Fibroblast of gingiva (primary cell): ENCODE data around the gene FOXS1.
"Not testable (repeated sequence)": the region's sequence is repeated elsewhere in the genome, so short reads cannot be mapped to it uniquely, and the experiment has no call there.

ENCODE experiments used
- DNase-seq: peaks from one replicate; pipeline ENCODE4 v3.0.0-alpha.2; 2011; ENCODE audit warnings: low read depth

Gene FOXS1

GRCh38 chr20:31822421-31823330 lies 22.7 kb downstream of the FOXS1 start:
- DNase-seq: peak; percentile 32

GRCh38 chr20:31821427-31821826 lies 24.0 kb downstream of the FOXS1 start:
- no peak for DNase-seq

DNA sequence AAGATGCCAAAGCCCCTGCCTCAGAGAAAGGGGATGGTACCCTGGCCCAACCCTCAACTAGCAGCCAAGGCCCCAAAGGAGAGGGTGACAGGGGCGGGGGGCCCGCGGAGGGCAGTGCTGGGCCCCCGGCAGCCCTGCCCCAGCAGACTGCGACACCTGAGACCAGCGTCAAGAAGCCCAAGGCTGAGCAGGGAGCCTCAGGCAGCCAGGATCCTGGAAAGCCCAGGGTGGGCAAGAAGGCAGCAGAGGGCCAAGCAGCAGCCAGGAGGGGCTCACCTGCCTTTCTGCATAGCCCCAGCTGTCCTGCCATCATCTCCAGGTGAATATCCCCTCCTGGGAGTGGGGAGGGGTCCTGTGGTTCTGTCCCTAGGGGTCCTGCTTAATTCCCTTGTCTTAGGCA lies 25.2 kb downstream of the FOXS1 start:
- no peak for DNase-seq

DNA sequence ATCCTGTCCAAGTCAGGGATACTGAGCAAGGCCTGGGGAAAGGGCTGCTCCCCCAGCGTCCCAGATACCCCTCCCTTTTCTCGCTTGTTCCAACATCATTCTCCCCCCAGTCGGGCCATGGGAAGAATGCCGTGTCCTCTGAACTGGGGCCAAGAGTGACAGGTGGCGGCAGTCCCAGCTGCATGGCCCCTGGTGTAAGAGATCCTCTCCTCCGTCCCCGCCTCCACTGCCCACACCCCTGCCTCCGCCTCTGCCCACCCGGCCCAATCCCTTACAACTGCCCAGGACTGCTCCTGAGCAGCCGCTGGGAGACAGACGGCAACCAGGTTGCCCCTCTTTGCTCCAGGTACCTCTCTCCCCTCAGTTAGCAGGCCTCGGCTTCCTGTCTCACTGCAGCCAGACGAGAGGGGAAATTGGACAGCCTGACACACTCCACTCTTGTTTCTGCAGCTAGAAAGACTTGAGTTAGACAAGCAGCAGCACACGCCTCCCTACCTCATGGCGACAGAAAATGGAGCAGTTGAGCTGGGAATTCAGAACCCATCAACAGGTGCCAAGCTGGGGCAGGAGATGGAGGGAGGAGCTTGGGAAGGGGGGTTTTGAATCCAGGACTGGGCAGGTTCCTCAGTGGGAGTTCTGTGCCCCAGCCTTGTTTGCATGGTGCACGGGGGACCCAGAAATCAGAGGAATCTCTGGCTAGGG lies 26.2 kb downstream of the FOXS1 start, which contains the start of gene MYLK2:
Gene MYLK2, plus strand, starts transcription at position 274 of the 702 bp plus-strand sequence. Its CDS starts 225 bp downstream, at position 499.
- DNase-seq: no peak

GRCh38 chr20:31818376-31818908 lies 27.0 kb downstream of the FOXS1 start:
- no peak for DNase-seq

DNA sequence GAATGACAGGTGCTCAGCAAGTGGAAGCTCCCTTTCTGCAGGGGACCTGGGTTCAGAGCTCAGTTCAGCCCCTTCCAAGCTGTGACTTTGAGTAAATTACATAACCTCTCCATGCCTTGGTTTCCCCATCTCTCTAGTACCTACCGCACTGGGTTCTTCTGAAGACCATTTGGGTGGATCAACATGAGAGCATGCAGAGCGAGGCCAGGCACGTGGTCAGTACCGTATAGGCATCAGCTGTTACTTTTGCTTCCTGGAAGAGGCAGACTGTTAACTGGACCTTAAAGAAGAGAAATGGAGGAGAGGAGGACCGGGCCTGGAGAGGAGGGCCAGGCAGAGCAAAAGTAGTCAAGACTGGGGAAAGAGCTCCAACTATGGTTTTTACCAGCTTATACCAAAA lies 27.9 kb downstream of the FOXS1 start:
- DNase-seq: no peak

DNA sequence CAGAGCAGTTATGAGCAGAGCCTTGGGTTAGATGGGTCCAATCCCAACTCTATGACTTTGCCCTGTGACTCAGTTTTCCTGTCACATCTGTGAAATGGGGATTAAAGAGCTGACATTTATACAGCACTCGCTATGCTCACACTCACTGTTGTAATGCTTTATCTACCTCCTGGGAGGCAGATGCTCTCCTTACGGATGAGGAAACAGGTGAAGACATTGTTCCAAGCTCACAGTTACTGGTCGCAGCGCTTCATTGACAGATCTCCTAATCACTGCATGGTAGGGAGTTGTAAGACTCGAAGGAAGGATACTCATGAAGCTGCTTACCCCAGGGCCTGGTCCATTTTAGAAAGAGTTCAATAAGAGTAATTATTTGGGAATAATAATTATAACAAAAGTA lies 29.2 kb downstream of the FOXS1 start:
- DNase-seq: no peak

DNA sequence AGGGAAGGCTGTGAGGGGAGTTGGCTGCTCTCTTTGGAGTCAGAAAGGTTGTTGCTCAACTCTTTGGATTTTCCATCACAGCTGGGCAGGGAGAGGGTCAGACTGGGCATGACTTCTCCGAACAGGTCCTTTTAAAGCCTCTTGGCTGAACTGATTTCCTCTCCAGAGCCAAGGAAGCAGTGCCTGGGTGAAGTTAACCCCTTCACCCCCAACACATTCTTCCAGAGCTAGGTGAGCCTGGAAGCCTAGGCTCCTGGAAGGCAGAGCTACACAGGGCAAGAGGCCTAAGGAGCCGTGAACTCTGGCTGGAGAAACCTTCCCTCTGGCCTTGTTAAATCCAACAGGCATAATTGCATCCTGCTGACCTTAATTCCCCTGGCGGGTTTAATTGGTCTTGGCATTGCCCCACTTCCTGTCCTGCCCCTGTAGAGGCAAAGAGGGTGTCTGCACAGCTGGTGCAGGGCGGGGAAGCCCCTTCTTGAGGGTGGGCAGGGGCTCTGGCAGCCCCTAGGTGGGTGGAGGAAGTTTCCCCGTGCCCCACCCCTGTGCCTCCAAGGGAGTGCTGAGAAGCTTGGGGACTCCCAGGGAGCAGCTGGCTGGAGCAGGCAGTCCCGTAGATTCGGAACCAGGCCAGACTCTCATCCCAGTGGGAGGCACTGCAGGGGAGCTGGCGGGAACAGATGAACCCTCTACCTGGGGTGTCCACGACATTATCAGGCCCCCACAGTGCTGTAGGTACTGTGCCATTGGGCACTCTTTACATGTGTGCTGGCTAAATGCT lies 29.8 kb downstream of the FOXS1 start:
- peak; percentile 46 for DNase-seq

DNA sequence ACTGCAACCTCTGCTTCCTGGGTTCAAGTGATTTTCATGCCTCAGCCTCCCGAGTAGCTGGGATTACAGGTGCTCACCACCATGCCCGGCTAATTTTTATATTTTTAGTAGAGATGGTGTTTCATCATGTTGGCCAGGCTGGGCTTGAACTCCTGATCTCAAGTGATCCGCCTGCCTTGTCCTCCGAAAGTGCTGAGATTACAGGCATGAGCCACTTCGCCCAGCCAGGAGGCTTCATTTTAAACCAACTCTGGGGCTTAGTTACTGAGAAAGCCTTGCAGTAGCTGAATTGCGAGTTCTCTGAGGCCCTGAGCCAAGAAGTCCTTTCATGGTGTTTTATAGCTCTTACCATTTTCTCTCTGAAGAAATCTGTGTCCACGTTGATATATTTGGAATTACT lies 31.3 kb downstream of the FOXS1 start:
- not testable (repeated sequence) for DNase-seq

- no peak for DNase-seq
Measured at GRCh38 chr20:31813611-31814010, 31.8 kb downstream of the FOXS1 start.

DNA sequence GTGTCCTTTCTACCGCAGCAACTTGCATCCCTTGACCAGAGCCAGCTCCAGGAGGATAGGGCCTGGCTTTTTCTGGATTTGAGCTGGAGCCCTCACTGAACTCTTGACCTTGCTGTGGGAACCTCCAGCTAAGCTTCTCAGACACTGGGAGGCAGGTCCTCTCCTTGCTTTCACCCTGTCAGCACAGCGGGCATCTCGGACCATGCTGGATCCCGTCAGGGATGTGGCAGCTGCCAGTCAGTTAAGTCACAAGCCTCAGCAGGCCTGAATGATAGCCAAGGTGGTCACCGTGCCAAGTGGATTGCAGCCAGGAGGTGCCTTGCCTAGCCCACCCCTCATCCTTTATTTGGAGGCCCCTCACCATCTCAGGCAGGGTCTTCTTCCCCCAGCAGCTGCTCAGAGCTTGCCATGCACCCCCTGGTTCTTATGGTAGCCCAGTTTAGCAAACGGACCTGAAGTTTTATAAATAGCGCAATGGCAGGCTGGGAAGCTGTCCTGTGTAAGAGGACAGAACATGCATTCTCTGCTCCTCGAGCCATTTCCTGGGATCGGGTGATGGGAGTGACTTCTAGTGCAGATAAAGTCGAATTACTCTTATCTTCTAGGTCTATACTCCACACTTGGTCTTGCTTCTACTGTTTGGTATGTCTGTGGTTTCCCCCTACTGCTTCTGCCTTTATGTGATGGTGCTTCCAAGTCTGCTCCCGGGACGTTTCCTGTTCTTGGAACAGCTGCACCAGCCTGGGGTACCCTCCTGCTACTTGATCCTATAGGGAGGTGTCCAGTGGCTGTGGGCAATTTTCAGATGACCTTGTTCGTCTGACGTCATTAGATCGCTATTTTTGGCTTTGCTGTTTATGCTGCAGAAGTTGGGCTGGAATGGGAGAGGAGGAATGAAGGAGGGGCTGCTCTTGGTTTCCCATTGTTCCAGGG lies 33.3 kb downstream of the FOXS1 start:
- DNase-seq: peak; percentile 61

DNA sequence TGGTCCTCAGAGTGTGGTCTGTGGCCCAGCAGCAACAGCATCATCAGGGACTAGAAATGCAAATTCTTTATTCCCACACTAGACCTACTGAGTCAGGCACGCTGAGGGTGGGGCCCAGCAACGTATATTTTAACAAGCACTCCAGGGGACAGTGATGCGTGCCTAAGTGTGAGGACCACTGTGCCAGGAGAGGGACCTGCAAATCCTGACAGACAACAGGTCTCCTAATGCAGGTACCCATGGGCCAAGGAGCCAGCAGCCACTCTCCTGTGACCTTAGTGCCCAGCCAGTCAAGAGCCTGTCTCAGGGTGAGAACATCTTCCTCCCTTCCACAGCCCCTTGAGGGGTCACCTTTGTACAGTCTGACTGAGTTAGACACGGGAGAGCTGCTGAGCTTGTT lies 34.2 kb downstream of the FOXS1 start:
- DNase-seq: no peak

- DNase-seq: no peak
Measured at GRCh38 chr20:31809661-31810060, 35.7 kb downstream of the FOXS1 start.

GRCh38 chr20:31808481-31808880 lies 36.9 kb downstream of the FOXS1 start:
- no peak for DNase-seq

GRCh38 chr20:31806564-31807355 lies 38.6 kb downstream of the FOXS1 start:
- DNase-seq: no peak

DNA sequence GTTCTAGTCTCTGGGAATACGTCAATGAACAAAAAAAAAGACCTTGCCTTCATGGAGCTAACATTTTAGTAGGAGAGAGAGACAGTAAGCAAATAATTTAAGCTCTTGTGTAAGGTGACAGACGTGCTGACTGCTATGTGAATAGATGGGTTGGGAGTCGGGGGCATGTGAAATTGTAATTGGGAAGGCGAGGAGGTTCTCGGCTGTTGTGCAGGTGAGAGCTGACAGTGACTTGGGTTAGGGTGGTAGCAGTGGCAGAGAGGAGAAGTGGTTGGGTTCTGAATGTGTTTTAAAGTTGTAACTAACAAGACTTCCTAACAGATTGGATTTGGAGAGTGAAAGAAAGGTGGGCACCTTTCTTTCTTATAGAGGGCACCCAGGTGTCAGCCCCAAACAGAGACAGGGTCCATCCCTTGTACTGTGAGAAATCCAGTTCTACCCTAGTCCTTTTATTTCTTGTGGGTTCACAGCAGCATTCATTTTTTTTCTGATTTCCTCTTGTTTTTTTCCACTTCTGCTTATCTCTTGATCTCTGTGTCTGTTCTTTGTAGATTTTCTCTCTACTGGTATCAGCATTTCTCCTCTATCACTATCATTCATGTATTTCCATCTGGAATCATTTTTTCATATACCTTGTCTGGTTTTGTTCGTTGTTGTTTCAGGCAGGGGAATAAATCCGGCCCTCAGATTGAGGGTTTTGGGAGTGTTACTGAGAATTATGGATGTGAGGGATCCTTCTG lies 41.7 kb downstream of the FOXS1 start:
- DNase-seq: no peak

- no peak for DNase-seq
Measured at GRCh38 chr20:31801508-31801907, 43.9 kb downstream of the FOXS1 start.

DNA sequence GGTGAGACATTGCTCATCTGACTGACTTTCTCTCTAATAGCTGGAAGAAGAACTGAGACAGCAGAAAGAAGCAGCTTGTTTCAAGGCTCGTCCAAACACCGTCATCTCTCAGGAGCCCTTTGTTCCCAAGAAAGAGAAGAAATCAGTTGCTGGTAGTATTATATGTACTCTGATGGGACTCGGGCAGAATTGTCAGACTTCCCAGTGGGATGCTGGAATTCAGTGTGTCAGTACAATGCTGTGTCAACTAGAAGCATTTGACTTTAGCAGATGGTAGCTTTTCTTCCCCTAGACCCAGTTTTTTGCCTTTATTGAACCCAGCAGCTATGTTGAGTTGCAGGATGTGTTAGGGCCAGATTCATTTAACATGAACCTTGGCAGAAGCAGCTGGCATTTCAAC lies 48.0 kb downstream of the FOXS1 start:
- peak; percentile 41 for DNase-seq
